Stimulated activated CD4-positive, alpha-beta T cell treated with anti-CD3 and anti-CD28 coated beads, Interleukin-4, amount 100 ng/mL, for 4 hours (primary cell): ENCODE results near the gene NXNL1.
"Not testable (repeated sequence)": the region's sequence is repeated elsewhere in the genome, so short reads cannot be mapped to it uniquely, and the experiment has no call there.

Experiments
- DNase-seq, 2 experiments: peaks; one replicate each; pipeline ENCODE4 v3.0.0-alpha.2; 2020

Gene NXNL1

DNA sequence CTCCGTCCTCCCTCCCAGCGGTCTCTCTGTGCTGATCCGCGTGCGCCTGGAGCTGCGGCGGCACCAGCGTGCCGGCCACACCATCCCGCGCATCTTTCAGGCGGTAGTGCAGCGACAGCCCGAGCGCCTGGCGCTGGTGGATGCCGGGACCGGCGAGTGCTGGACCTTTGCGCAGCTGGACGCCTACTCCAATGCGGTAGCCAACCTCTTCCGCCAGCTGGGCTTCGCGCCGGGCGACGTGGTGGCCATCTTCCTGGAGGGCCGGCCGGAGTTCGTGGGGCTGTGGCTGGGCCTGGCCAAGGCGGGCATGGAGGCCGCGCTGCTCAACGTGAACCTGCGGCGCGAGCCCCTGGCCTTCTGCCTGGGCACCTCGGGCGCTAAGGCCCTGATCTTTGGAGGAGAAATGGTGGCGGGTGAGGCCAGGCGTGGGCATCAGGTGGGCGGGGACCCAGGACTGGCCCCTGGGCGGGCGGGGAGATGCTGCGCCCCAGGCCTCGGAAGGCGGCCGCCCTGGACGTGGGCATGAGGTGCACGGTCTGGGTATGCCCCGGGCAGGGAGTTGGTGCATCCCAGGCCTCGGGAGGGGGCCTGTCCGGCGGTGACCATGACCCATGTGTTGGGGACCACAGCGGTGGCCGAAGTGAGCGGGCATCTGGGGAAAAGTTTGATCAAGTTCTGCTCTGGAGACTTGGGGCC is 26.0 kb upstream of the NXNL1 start:
- no peak for DNase-seq

DNA sequence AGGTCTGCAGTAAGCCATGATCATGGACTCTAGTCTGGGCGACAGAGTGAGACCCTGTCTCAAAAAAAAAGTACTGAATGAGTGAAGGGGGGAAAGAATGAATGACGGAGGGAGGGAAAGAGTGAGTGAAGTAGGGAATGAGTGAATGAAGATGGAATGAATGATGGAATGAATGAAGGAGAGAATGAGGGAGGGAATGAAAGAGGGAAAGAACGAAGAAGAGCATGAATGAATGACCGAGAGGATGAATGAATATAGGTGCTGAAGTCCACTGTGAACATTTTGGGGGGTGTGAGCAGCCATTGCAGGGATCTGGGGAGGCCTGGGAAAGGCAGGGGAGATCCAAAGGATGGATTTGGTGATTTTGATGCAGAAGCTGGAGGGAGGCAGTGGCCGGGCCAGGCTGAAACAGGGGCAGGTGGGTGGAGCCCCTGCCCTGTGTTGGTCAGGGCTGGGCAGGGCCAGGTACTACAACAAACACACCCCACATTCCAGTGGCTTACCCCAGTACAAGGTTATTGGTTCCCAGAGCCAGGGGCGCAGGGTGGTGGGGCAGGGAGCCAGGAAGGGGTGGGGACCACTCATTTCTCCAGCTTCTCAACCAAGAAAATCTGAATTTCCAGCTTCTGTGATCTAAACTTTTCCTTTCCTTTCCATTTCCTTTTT is 23.9 kb upstream of the NXNL1 start:
- no peak for DNase-seq

DNA sequence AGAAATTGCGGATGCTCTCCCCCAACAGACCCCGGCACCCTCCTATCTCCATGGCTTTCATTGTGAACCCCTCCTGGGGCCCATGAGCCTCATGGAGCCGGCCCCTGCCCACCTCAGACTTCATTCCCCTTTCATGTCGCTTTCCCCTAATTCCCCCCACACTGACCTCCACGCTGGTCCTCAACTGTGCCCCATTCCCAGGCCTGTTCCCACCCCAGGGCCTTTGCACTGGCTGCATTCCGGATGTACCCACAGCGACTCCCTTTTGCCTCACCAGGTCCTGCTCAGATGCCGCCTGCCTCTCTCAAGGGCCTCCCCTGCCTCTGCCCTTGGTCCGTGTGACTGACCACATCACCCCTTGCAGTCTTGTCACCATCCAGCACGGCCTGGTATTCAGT is 22.9 kb upstream of the NXNL1 start:
- DNase-seq: no peak

DNA sequence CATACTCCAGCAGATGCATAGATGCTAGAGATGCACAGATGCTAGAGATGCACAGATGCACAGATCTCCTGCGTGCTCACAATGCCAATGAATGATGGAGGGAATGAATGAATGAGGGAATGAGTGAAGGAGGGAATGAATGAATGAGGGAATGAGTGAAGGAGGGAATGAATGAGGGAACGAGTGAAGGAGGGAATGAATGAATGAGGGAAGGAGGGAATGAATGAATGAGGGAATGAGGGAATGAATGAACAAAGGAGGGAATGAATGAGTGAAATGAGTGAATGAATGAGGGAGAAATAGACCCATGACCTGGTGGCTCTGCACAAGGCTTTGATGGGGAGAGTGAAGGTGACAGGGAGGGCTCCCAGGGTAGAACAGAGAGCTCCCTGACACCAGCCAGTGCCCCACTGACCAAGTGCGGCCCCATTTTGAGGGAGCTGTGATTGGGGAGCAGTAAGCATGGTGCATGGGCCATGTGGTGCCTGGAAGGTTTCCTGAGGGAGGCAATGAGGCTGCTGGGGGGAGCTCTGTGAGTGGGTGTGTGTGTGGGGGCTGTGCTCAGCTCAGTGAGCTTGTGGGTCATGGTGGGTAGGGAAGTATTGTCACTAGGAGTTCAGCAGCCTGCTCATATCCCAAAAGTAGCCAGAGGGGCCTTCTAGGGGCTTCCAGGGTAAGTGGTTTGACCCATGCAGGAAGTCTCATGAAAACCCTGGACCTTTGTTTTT is 22.3 kb upstream of the NXNL1 start:
- no peak for DNase-seq

DNA sequence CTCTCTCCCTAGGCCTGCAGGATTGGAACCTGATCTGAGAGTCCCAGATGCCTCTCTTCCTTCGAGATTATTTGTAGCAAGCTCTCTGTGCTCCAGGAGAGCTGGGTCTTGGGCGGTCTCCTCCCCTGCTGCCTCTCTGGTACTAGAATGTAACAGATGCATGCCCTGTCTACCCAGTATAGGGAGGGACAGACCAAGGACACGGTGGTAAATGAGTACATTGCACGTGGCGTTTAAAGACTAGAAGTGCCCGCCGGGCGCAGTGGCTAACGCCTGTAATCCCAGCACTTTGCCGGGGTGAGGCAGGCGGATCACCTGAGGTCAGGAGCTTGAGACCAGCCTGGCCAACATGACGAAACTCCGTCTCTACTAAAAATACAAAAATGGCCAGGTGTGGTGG is 21.3 kb upstream of the NXNL1 start:
- DNase-seq: no peak

DNA sequence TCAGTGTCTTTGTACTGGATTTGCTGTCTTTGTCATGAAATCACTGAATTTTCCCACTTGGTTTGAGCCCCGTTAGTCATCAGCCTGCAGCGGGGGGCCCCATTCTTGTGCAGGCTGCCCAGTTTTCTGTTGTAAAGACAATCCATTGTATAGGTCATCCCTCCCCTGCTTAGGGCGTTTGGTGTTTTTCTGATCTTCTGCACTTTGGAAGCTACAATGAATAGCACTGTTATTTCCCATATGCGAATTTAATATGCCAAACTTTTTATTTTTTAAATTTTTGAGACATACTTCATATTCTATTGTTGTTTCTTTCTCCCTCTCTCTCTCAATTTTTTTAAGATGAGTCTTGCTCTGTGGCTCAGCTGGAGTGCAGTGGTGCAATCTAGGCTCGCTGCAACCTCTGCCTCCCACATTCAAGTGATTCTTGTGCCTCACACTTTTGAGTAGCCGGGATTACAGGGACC is 18.6 kb upstream of the NXNL1 start:
- DNase-seq: no peak

DNA sequence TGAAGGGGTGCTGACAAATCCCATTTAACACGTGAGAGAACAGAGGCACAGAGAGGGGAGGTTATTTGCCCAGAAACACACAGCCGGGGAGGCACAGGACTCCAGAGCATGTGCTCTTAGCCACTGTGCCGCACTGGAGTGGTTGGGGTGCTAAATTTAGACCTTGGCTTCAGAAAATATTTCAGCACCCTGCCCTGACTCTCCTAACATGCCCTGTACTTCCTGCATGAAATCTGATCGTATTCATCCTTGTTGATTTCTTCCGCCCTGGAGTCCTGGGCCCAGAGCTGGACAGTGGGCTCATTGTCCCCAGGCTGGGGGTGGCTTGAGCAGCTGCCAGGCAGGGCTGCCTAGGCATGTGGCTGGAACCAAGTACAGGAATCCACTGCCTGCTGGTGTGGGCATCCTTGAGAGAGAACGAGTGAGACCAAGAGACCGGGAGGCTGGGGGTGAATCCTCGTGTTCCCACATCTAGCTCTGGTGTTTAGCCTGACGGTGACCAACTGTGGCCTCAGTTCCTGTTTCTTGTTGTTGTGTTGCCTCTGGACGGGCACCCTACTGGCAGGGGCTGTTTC is 14.9 kb upstream of the NXNL1 start:
- DNase-seq: no peak

DNA sequence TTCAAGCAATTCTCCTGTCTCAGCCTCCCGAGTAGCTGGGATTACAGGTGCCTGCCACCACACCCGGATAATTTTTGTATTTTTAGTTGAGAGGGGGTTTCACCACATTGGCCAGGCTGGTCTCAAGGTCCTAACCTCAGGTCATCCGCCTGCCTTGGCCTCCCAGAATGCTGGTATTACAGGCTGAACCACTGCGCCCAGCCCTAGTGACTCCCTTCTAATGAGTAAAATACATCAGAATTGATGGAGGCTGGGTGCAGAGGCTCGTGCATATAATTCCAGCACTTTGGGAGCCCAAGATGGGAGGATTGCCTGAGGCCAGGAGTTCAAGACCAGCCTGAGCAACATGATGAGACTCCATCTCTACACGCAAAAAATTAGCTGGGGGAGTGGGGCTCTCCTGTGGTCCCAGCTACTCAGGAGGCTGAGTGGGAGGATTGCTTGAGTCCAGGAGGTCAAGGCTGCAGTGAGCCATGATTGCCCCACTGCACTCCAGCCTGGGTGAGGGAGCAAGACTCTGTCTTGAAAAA is 14.3 kb upstream of the NXNL1 start:
- not testable (repeated sequence) for DNase-seq

DNA sequence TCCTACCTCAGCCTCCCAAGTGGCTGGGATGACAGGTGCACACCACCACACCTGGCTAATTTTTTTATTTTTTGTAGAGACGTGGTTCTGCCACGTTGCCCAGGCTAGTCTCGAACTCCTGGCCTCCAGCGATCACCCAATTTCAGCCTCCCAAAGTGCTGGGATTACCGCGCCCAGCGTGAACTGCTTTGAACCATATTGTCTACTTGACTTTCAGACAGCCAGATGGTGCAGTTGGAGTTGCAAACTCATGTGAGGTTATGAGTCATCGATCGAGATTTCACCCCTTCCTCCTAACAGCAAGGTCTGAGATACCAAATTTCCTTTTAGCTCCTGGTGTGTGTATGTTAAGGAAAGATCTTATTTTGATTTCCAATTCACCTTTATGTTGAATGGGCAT is 12.3 kb upstream of the NXNL1 start:
- DNase-seq: no peak

DNA sequence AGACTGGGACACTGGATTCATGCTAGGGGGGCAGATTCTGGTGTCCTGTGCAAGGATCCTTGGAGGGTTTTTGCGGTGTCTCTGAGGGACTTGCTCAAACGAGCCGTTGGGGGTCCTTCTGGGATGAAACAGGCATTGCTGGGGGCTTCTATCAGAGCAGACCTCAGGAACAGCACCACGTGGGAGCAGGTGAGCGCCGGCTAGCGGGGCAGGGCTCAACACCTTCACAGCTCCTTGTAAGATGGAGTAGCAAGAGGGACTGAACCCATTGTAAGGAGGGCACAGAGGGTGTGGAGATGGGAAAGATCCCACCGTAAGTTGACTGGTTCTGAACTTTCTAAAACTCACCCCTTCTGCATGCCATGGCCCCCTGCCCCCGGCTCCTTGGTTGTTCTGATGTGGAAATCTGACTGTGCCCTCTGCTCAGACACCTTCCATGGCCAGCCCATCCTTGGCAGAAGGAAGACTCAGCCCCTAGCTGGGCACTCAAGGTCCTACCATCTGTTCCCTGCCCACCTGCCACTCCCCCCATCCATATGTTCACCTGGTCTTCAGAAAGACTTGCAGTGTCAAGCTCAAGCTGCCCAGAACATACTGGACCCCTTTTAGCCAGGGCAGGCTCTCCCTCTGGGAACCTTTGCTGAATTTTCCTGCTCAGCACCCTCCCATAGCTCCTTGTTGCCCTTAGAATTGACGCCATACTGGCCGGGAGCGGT is 10.8 kb upstream of the NXNL1 start:
- DNase-seq: no peak

DNA sequence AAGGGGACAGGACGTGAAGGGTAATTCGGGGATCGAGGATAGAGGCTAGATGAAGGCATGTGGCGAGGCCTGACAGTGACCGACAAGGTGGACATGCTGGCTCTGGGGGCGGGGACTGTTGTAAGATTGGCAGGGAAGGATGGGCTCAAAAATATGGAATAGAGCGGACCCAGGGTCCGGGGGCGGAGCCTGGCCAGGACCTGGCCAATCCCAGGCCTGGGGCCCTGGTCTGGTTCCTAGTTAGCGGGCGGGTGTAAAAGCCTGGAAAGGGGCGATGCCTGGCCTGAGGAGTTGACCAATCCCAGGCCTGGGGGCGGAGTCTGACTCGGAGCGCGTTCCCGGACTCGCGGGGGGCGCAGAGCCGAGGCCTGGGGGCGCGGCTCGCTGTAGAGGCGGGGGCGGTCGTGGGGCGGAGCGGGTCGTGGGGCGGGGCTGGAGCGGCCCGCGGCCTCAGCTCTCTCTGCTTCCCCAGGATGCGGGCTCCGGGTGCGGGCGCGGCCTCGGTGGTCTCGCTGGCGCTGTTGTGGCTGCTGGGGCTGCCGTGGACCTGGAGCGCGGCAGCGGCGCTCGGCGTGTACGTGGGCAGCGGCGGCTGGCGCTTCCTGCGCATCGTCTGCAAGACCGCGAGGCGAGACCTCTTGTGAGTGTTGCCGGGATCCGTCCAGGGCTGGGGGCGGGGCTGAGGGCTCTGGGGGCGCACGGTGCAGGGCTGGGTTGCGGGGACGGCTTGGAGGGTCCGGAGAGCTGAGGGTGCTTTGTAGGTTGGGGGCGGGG is 9.5 kb upstream of the NXNL1 start, which contains the start of gene SLC27A1:
Gene SLC27A1, plus strand, starts transcription at position 457 of the 774 bp plus-strand sequence. Its CDS starts 17 bp downstream, at position 474.
- DNase-seq: peak; percentile 85

DNA sequence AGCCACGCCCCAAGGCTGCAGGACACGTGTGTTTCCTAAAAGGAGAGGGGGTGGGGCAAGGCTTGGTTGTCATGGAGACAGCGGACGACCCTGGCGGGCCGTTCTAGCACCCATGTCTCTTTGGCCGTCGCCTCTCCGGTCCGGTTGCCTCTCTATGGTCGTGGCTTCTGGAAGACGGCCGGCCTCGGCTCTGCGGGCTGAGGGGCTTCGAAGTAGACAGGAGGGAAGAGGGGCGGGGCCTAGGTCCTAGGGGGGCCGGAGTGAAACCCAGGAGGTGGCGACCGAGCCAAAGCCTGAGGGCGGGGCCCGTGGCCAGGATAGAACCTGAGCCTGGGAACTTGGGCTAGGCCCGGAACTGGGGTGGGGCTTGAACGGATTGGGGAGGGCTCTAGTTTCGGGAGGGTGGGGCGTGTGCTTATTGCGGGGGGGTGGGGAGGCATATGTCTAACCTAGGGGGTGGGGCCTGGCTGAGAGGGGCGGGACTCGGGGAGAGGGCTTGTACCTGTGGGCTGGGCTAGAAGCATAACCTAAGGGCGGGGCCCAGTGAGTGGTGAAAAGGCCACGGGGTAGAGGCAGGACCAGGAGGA is 8.8 kb upstream of the NXNL1 start:
- peak; percentile 86 to 93 for DNase-seq

DNA sequence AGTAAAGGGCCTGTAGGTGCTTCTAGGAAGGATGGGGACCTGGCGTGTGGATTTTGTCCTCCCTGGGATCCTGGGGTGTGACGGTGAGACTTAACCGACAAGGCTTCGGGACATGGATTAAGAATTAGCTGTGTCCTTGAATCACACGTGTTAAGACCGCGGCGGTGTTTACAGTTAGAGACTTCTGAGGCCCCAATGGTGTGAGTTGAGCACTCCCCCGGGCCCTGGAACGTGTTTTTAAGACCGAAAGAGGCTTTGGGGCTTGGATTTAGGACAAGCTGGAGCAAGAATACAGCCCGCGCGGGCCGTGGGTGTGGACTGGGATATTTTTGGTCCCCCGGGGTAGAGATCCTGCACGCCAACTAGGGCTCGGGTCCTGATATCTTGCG is 8.4 kb upstream of the NXNL1 start:
- no peak for DNase-seq

DNA sequence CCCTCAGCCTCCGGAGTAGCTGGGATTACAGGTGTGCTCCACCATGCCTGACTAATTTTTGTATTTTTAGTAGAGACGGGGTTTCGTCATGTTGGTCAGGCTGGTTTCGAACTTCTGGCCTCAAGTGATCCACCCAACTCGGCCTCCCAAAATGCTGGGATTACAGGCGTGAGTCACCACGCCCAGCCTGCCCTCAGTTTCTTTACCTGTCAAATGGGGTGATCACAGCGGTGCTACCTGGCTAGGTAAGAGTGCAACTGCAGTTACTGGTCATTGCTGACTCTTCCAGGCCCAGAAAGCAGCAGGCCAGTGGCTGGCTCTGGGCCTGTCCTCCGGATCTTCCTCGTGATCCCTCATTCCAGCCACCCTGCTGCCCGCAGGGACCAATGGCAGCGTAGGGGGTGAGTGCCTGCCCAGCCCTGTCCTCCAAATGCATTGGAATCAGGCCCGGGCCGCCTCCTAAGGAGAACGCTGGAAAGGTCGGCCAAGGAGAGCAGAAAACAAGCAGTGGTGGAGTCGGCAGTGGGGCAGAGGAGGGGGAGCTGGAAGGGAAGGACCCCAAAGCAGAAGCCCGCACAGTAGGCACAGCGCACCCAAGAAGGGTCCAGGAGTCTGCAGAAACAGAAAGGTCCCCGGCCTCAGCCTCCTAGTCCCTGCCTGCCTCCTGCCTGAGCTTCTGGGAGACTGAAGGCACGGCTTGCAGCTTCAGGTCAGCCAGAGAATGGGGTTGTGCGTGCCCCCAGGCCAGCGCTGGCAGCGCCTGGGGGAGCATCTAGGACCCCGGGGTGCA is 7.8 kb upstream of the NXNL1 start:
- no peak for DNase-seq

DNA sequence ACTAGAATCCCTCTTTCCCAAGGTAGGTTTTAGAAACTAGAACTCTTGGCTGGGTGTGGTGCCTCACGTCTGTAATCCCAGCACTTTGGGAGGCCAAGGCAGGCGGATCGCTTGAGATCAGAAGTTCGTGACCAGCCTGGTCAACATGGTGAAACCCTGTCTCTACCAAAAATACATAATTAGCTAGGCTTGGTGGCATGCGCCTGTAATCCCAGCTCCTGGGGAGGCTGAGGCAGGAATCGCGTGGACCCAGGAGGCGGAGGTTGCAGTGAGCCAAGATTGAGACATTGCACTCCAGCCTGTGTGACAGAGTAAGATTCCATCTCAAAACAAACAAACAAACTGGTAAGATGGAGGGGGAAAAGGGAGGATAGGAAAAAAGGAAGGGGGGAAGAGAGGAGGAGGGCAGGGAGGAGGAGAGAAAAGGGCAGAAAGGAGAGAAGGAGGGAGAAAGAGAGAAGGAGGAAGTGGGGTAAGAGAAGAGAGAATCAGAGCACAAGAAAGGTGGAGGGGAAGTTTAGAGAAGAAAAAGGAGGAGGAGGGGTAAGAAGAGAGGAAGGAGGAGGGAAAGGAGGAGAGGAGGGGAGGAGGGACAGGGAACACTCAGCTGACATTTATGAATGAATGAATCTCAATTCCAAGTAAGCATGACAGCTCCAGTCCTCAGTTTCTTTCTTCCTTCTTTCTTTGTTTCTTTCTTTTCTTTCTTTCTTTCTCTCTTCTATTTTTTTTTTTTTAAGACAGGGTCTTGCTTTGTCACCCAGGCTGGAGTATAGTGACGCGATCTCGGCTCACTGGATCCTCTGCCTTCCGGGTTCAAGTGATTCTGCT is 7.0 kb upstream of the NXNL1 start:
- DNase-seq: no peak

DNA sequence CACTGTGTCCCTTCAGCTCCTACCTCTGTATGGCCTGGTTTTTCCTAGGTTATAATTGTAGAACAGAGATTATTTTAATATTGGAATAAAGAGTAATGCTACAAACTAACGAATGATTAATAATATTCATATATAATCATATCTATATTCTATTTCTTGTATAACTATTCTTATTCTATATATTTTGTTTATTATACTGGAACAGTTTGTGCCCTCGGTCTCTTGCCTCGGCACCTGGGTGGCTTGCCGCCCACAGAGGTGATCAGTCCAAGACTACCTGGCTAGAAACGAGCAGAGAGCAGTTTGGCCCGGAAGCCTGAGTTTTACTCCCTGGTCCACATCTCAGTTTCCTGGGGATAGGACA is 5.7 kb upstream of the NXNL1 start:
- DNase-seq: no peak

DNA sequence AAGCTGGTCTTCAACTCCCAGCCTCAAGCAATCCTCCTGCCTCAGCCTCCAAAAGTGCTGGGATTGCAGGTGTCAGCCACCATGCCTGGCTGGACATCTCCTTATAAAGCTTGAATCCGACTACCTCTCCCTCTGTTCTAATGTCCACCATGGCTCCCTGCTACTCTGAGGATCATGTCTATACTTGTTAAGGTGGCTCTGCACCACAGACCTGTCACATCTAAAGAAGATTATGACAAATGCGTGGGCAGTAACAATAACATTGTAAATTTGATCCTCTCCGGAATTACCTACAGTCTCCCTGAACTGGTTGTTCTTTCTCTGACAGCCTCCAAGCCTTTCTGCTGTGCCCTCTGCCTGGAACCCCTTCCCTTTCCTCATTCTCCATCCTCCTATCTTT is 1.8 kb downstream of the NXNL1 start:
- no peak for DNase-seq

DNA sequence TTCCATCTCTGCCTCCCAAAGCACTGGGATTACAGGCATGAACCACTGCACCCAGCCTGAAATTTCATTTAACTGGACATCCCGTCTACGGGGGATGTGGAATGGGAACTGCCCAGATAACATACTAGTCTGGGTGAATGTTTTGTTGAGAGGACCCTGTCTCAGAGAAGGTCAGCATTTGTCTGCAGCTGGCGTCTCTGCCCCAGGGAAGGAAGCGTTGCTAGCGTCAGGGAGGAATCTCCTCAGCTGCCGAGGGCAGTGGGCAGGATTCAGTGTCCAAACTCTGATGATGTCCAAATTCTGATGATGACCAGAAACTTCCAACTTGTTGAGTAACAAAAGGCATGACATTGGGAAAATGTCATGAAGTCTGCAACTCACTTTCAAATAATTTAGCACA is 3.1 kb downstream of the NXNL1 start:
- no peak for DNase-seq

DNA sequence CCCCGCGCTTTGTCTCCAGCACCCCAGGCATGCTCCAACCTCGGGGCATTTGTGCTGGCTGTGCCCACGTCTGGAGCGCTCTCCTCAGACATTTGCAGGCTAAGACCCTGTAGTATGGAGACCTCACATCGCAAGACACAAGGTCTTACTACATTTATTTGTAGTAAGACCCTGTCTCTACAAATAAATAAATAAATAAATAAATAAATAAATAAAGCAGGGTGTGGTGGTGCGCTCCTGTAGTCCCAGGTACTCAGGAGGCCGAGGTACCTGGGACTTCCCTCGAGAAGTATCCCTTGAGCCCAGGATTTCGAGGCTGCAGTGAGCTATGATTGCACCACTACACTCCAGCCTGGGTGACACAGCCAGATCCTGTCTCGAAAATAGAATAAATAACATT is 4.6 kb downstream of the NXNL1 start:
- no peak for DNase-seq
